ENCODE data around the gene CHST10.
"Not testable (repeated sequence)": the region's sequence is repeated elsewhere in the genome, so short reads cannot be mapped to it uniquely, and the experiment has no call there.

CHST10 gene

DNA sequence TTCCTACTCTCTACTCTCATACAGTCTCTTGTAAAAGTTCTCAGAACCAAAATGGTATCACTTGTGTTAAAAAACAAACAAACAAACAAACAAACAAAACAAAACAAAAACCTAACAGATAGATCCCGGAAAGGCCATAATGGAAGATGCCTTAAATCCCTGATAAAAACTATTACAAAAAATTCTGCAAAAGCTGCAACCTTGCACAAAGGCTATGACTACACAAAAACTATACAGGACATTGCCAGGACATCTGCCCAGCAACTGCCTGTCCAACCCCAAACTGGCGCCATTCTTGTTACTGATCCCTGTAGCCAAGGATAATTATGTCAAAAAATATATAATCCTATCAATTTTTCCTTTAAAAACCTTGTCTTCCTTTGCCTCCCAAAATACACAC, 58.9 kb downstream of the CHST10 start:
- peaks cover 6% of the 10 kb centered on the region; the same call in 1 of the 2 replicates for H3K9me3 ChIP-seq (ENCODE audit: control insufficient read depth, insufficient read depth, low read length)
- no peak overlapping the region for H3K9ac ChIP-seq (ENCODE audit: low read depth, low read length)
- no peaks in the 10 kb centered on the region for H3K36me3 ChIP-seq (ENCODE audit: insufficient read depth, low read length)

DNA sequence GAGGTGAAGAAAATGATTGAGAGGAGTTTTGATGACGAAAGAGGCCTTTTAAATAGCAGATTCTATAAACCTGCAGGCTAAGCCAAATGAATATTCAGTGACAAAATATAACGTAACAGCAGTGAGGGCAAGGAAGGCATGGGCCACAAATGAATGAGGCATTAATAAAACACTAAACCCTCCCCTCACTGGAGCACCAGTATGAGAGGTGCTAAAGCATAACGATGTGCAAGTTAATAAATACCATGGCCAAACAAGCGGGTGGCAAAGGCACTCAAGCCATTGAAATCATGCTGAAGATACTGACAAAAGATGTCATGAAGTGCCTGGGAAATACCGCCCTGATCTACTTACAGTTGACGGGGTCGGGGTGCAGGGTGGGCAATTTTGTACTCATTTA, 64.9 kb downstream of the CHST10 start:
- no peaks in the 10 kb centered on the region for H3K36me3 ChIP-seq (ENCODE audit: insufficient read depth, low read length)
- no peaks in the 10 kb centered on the region for H3K4me1 ChIP-seq (ENCODE audit: insufficient read depth, low read length)
- H3K9me3 ChIP-seq (ENCODE audit: control insufficient read depth, insufficient read depth, low read length), result peaks cover 3% of the 10 kb centered on the region; the same call in 1 of the 2 replicates
- no peak overlapping the region for H3K9ac ChIP-seq (ENCODE audit: low read depth, low read length)

More for the DNA sequence above, 58.9 kb downstream of the CHST10 start:
- no peaks in the 10 kb centered on the region for H3K4me1 ChIP-seq (ENCODE audit: insufficient read depth, low read length)

DNA sequence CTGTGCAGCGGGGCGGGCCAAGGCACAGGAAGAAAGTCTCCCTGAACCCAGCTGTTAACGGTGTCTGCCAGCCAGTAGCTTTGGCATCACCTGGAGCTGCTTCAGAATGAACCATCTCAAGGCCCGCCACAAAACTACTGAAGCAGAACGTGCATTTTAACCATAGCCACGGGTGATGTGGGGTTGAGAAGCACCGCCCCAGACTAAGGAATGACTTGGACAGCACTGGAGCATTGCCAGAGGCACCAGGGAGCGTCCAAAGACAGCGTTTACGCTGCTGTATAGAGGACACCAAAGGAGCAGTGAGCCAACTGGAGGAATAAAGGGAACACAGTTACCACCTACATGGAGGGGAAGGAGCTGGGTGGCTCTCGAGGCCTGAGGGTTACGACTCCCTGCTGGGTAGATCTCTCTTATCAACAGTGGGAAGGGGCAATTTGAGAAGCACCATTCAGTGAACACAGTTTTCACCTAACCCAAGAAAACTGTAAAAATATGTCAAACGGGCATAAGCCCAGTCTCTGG, 66.7 kb downstream of the CHST10 start:
- Histone ChIP-seq H3K4me1 (ENCODE audit: insufficient read depth, low read length) (no peaks in the 10 kb centered on the region), H3K36me3 (ENCODE audit: insufficient read depth, low read length) (no peaks in the 10 kb centered on the region), H3K9me3 (ENCODE audit: control insufficient read depth, insufficient read depth, low read length) (peaks cover 1% of the 10 kb centered on the region; the same call in 1 of the 2 replicates), H3K9ac (ENCODE audit: low read depth, low read length) (no peak overlapping the region)

DNA sequence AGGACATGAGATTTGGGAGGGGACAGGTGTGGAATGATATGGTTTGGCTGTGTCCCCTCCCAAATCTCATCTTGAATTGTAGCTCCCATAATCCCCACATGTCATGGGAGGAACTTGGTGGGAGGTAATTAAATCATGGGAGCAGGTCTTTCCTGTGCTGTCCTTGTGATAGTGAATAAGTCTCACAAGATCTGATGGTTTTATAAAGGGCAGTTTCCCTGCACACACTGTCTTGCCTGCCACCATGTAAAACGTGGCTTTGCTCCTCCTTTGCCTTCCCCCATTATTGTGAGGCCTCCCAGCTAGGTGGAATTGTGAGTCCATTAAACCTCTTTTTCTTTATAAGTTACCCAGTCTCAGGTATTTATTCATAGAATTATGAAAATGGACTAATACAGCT, 72.3 kb downstream of the CHST10 start:
- not testable (repeated sequence) for H3K36me3 ChIP-seq (ENCODE audit: insufficient read depth, low read length); H3K9ac ChIP-seq (ENCODE audit: low read depth, low read length); H3K4me1 ChIP-seq (ENCODE audit: insufficient read depth, low read length); H3K9me3 ChIP-seq (ENCODE audit: control insufficient read depth, insufficient read depth, low read length)

DNA sequence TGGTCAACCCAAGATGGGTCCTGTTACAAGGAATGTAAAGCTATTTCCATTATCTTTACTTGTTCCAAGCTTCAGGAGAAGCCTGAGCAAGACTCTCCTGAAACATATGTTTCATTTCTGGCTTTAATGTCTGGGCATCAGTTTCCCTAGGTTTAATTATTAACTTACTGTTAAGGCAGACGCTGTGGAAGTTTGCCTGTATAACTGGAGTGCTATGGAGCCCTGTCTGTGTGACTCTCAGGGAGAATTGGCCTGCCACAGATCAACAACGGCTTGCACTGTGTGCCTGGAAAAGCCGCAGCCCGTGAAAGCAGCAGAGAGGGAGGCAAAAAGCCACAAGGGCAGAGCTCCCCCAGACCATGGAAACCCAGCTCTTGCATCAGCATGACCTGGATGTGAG, 73.0 kb downstream of the CHST10 start:
- H3K4me1 ChIP-seq (ENCODE audit: insufficient read depth, low read length), result no peaks in the 10 kb centered on the region
- H3K9me3 ChIP-seq (ENCODE audit: control insufficient read depth, insufficient read depth, low read length), result 0 out of 2 replicates have a peak, but pooled peaks cover 3% of the 10 kb centered on the region
- H3K36me3 ChIP-seq (ENCODE audit: insufficient read depth, low read length), result no peaks in the 10 kb centered on the region
- H3K9ac ChIP-seq (ENCODE audit: low read depth, low read length), result no peak overlapping the region

DNA sequence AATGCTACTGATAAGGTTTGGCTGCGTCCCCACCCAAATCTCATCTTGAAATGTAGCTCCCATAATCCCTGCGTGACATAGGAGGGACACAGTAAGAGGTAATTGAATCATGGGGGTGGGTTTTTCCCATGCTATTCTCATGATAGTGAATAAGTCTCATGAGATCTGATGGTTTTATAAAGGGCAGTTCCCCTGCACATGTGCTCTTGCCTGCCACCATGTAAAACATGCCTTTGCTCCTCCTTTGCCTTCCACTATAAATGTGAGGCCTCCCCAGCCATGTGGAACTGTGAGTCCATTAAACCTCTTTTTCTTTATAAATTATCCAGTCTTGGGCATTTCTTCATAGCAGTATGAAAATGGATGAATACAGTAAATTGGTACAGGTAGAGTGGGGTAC, 75.0 kb downstream of the CHST10 start:
- H3K36me3 ChIP-seq (ENCODE audit: insufficient read depth, low read length); H3K4me1 ChIP-seq (ENCODE audit: insufficient read depth, low read length); H3K9me3 ChIP-seq (ENCODE audit: control insufficient read depth, insufficient read depth, low read length); H3K9ac ChIP-seq (ENCODE audit: low read depth, low read length): not testable (repeated sequence)

Data from ES-I3 (cell line).